ENCODE measurements around the gene UQCR11. TPM values are rescaled to one million over a fixed set of nuclear protein-coding genes. Genes with fewer than 3 reads are reported as not detected.
A peak's percentile ranks its signal among the peaks of the same experiment; 100 is the strongest.

UQCR11 gene
- total and polyA plus RNA-seq, 2 donors (not counting 3 experiments of a cell fraction or from before 2014, with no cell fraction given), result 165 to 210 TPM

DNA sequence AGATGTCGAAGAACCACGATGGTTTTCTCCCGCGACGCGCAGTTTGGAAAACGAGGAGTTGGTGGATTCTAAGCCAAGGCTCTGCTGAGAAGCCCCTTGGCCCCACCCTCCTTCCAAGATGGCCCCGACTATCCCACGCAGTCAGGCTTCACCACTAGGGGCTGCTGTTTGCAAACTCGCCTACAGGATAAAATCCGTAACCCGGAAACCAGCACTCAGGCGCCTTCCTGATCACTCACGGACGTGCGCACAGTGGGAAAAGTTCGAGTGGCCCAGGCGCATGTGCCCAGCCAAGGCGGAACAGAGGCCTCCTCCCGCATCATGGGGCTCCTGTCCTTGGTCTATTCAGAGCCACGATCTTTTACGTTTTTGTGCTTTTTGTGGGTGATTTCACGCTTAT is 19.2 kb upstream of the UQCR11 start:
- Histone ChIP-seq H3K36me3 (ENCODE audit: control insufficient read depth in 2 of 2, extremely low read depth in 1 of 2, insufficient read depth in 2 of 2, low read length in 2 of 2) (peaks cover 15 to 41% of the 10 kb centered on the region in 2 experiments), H2AFZ (ENCODE audit: low read depth, low read length) (no peak overlapping the region), H3K4me2 (ENCODE audit: insufficient read depth, low read length) (no peak overlapping the region), H3K9ac (replicated peaks; ENCODE audit: extremely low read depth, insufficient read depth, low read length) (no peak overlapping the region), H3K9me1 (replicated peaks; ENCODE audit: control insufficient read depth, extremely low read depth, insufficient read depth, low read length) (no peaks in the 10 kb centered on the region), H3K4me1 (ENCODE audit: control insufficient read depth, extremely low read depth, insufficient read depth, low read length) (no peaks in the 10 kb centered on the region), H3K9me3 (replicated peaks; ENCODE audit: control insufficient read depth, insufficient read depth, low read length) (no peaks in the 10 kb centered on the region), H4K20me1 (replicated peaks; ENCODE audit: control insufficient read depth, extremely low read depth, insufficient read depth, low read length) (no peaks in the 10 kb centered on the region), H3K4me3 (replicated peaks in 1 of 3; ENCODE audit: insufficient read depth in 1 of 3, low read depth in 1 of 3, low read length in 3 of 3) (no peak overlapping the region), H3K27me3 (ENCODE audit: control insufficient read depth in 2 of 2, insufficient read depth in 2 of 2, low read length in 2 of 2) (no peaks in the 10 kb centered on the region), H3K27ac (ENCODE audit: insufficient read depth, low read depth, low read length) (peak overlapping the region; percentile 29), H3K79me2 (ENCODE audit: control insufficient read depth, insufficient read depth, low read length) (peaks cover 2% of the 10 kb centered on the region)
- POLR2A ChIA-PET, result no interaction called here
- dilution Hi-C loops (cut with MboI; ENCODE audit: extremely low pct_ligation_motif_present, low sequenced_read_pairs), result no loop called here
- BruUV-seq (replicated peaks), result no TSS peak
- TF ChIP-seq, protein P1, sequence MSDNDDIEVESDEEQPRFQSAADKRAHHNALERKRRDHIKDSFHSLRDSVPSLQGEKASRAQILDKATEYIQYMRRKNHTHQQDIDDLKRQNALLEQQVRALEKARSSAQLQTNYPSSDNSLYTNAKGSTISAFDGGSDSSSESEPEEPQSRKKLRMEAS (IDR thresholded peaks at IDR 0.05; ENCODE audit: insufficient read depth, insufficient read length), result no peak
- TF ChIP-seq POLR2A (IDR thresholded peaks at IDR 0.05; ENCODE audit: low read depth, low read length), result no peak
- TF ChIP-seq, protein P2, sequence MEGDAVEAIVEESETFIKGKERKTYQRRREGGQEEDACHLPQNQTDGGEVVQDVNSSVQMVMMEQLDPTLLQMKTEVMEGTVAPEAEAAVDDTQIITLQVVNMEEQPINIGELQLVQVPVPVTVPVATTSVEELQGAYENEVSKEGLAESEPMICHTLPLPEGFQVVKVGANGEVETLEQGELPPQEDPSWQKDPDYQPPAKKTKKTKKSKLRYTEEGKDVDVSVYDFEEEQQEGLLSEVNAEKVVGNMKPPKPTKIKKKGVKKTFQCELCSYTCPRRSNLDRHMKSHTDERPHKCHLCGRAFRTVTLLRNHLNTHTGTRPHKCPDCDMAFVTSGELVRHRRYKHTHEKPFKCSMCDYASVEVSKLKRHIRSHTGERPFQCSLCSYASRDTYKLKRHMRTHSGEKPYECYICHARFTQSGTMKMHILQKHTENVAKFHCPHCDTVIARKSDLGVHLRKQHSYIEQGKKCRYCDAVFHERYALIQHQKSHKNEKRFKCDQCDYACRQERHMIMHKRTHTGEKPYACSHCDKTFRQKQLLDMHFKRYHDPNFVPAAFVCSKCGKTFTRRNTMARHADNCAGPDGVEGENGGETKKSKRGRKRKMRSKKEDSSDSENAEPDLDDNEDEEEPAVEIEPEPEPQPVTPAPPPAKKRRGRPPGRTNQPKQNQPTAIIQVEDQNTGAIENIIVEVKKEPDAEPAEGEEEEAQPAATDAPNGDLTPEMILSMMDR (IDR thresholded peaks at IDR 0.05; ENCODE audit: extremely low read depth in 1 of 2, insufficient read depth in 1 of 2, low read depth in 1 of 2, low read length in 2 of 2), result peak; percentile 79 to 83
- intact Hi-C loops (cut with micrococcal nuclease), result loop anchor here (5.0 kb wide), 1 partner anchor 143 kb away; no protein-coding TSS in a partner anchor
- FAIRE-seq (peak; percentile 74), DNase-seq (ENCODE audit: low read depth, low spot score) (peak; percentile 67)
- CTCF ChIA-PET, result interaction anchor here (0.7 to 1.1 kb wide), 2 partner anchors 48 to 202 kb away, joined by 3 to 4 read pairs; no protein-coding TSS in a partner anchor

DNA sequence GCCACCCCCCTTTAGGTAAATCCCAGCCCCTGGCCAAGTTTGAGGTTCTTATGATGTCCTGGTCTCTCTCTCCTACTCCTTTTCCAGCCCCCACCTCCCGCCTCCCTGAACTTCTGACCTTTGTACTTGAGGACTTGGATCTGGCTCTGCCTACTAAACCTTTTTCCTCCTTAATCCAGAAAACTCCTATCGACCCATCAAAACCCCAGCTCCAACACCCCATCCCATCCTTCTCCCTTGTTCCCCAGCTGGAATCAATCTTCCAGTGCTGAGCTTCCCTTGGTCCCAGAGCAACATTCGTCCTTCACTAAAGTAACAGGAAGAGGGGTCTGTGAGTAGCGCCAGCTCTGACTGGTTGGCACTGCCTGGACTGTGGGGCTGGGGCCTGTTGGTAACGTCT is 17.3 kb upstream of the UQCR11 start:
- no peaks in the 10 kb centered on the region for H3K9me3 ChIP-seq (replicated peaks; ENCODE audit: control insufficient read depth, insufficient read depth, low read length)
- no peak overlapping the region for H2AFZ ChIP-seq (ENCODE audit: low read depth, low read length)
- peaks cover 17 to 54% of the 10 kb centered on the region in 2 experiments for H3K36me3 ChIP-seq (ENCODE audit: control insufficient read depth in 2 of 2, extremely low read depth in 1 of 2, insufficient read depth in 2 of 2, low read length in 2 of 2)
- no peak for DNase-seq (ENCODE audit: low read depth, low spot score)
- H3K27me3 ChIP-seq (ENCODE audit: control insufficient read depth in 2 of 2, insufficient read depth in 2 of 2, low read length in 2 of 2), result no peaks in the 10 kb centered on the region
- H4K20me1 ChIP-seq (replicated peaks; ENCODE audit: control insufficient read depth, extremely low read depth, insufficient read depth, low read length), result no peaks in the 10 kb centered on the region
- H3K4me1 ChIP-seq (ENCODE audit: control insufficient read depth, extremely low read depth, insufficient read depth, low read length), result no peaks in the 10 kb centered on the region
- ChIA-PET CTCF (interaction anchor here (1.5 kb wide), 1 partner anchor 50 kb away, joined by 4 read pairs; no protein-coding TSS in a partner anchor), POLR2A (no interaction called here)
- peaks cover 2% of the 10 kb centered on the region for H3K79me2 ChIP-seq (ENCODE audit: control insufficient read depth, insufficient read depth, low read length)
- H3K4me3 ChIP-seq (replicated peaks in 1 of 3; ENCODE audit: insufficient read depth in 1 of 3, low read depth in 1 of 3, low read length in 3 of 3), result no peak overlapping the region
- FAIRE-seq, result no peak
- no peak overlapping the region for H3K9ac ChIP-seq (replicated peaks; ENCODE audit: extremely low read depth, insufficient read depth, low read length)
- H3K4me2 ChIP-seq (ENCODE audit: insufficient read depth, low read length), result no peak overlapping the region
- no TSS peak for BruUV-seq (replicated peaks)
- intact Hi-C loops (cut with micrococcal nuclease), result loop anchor here (5.0 kb wide), 1 partner anchor 145 kb away; no protein-coding TSS in a partner anchor
- dilution Hi-C loops (cut with MboI; ENCODE audit: extremely low pct_ligation_motif_present, low sequenced_read_pairs), result no loop called here
- no peak overlapping the region for H3K27ac ChIP-seq (ENCODE audit: insufficient read depth, low read depth, low read length)
- no peak for TF ChIP-seq EZH2 (IDR thresholded peaks at IDR 0.05; ENCODE audit: borderline replicate concordance, low read depth, low read length, severe bottlenecking)
- no peak for TF ChIP-seq POLR2A (IDR thresholded peaks at IDR 0.05; ENCODE audit: low read depth, low read length)
- no peak for TF ChIP-seq JUN (IDR thresholded peaks at IDR 0.05; ENCODE audit: borderline replicate concordance, insufficient read depth, insufficient read length, low read depth)
- TF ChIP-seq GATA2 (IDR thresholded peaks at IDR 0.05; ENCODE audit: insufficient read depth, insufficient read length, low read depth, low read length), result no peak
- TF ChIP-seq FOS (IDR thresholded peaks at IDR 0.05; ENCODE audit: borderline replicate concordance, insufficient read depth, low read length), result no peak
- TF ChIP-seq MYC (IDR thresholded peaks at IDR 0.05; ENCODE audit: low read depth, low read length), result no peak
- TF ChIP-seq POLR2AphosphoS5 (IDR thresholded peaks at IDR 0.05; ENCODE audit: insufficient read depth, low read depth, low read length), result no peak
- TF ChIP-seq, protein P1 (IDR thresholded peaks at IDR 0.05; ENCODE audit: insufficient read depth, insufficient read length), result no peak
- TF ChIP-seq, protein P2 (IDR thresholded peaks at IDR 0.05; ENCODE audit: extremely low read depth in 1 of 2, insufficient read depth in 1 of 2, low read depth in 1 of 2, low read length in 2 of 2), result no peak
- H3K9me1 ChIP-seq (replicated peaks; ENCODE audit: control insufficient read depth, extremely low read depth, insufficient read depth, low read length), result no peaks in the 10 kb centered on the region
